ENCODE measurements around the gene TNFSF15.
"Not testable (repeated sequence)": the region's sequence is repeated elsewhere in the genome, so short reads cannot be mapped to it uniquely, and the experiment has no call there.

The TNFSF15 gene

DNA sequence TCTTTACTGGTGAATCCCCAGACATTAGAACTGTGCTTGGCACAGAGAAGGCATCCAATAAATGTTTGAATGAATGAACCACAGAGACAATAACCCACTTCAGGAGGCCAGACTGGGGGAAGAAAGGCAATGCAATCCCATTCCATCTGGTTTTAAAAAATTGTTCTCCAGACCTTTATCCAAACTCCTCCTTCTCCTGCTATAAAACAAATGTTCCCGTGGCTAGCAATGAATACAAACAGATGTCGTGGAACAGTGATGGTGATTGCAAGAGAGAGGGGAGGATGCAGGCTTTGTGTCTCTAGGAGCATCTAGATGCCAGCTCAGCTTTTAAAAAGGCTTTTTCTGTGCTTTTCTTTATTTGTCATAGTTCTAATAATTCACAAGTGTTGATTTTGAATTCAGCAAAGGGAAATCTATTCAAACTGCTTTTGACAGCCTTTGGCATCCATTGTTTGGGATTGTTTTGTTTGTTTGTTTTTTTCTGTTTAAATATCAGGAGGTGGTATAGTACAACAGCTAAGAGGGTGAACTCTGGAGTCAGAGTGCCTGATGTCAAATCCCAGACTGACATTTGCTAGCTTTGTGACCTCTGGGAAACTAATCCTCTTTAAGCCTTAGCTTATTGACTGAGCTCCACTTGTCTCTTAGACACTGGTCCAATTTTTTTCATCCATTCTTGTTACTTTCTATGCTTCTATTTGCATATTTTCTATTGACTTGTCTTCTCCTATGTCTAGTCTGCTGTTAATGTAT, 59.1 kb downstream of the TNFSF15 start:
- no peak for DNase-seq (ENCODE audit: low read depth)

DNA sequence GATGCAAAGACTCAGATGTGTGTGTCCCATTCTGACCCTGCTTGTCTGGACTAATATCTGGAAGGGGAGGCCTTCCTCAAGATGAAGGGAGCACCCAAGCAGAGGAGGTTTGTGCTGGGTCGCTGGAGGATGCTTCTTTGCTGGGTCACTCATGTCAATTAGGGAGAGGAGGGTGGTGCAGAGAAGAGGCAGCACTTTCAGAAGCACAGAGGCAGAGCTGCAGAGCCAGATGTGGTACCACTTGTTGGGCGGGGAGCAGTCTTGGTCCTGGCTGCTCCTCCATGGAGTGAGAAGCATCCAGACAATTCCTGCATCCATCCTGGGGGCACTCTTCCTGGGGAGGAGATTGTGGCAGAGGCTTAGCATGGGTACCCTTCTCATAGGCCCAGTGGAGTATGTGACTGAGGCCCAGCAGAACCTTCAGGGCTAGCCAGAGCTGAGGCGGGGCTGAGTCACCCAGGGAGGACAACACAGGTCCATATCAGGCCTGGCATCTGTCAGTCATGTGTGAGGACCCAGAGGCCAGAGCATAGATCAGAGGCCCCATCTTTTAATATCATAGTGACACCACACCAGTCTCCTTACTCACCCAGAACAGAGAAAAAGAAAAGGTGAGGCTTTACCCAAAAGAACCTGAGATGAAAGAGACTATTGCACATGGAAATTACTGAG, 59.8 kb downstream of the TNFSF15 start:
- DNase-seq (ENCODE audit: low read depth), result no peak

DNA sequence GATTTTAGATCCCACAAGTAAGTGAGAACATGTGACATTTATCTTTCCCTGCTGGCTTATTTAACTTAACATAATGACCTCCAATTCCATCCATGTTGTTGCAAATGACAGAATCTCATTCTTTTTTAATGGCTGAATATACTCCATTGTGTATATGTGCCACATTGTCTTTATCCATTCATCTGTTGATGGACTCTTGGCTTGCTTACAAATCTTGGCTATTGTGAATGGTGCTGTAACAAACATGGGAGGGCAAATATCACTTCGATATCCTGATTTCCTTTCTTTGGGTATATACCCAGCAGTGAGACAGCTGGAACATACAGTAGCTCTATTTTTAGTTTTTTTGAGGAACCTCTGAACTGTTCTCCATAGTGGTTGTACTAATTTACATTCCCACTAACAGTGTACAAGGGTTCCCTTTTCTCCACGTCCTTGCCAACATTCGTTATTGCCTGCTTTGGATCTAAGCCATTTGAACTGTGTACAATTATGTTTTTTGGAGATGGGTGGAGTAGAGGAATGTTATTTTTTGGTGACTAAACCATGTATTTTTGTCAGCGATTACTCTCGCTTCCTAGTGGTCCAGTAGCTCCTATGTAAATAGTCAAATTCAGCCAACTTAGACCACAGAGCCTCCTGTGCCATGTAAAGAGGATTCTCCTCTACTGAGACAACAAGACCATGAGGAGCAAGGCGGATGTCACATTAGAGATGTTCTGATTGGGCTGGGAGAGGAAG, 60.6 kb downstream of the TNFSF15 start:
- no peak for DNase-seq (ENCODE audit: low read depth)

DNA sequence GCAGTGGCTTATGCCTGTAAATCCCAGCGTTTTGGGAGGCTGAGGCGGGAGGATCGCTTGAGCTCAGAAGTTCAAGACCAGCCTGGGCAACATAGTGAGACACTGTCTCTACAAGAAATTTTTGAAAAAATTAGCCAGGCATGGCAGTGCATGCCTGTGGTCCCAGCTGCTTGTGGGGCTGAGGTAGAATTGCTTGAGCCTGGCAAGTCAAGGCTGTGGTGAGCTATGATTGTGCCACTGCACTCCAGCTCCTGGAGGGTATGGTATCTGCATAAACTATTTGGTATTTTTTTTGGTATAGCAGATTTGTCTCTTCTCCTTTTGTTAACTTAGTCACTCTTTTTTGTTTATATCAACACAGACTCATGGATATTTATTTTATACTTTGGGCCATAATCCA, 62.4 kb downstream of the TNFSF15 start:
- DNase-seq (ENCODE audit: low read depth), result no peak

DNA sequence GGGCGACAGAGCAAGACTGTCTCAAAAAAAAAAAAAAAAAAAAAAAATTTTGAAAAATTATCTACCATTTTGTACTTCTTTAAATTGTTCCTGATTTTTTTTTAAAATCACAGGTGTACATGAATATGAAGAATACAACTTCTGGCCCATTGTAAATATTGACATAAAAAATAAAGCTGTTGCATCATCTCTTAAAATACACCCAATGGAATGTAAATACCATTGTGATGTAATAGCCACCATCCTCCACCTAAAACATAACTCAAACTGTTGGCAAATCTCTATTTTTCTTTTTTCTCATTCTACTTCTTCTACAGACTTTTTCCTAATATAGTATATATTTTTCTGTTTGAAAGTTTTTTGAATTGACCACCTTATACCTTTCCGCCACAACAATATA, 62.9 kb downstream of the TNFSF15 start:
- no peak for DNase-seq (ENCODE audit: low read depth)

DNA sequence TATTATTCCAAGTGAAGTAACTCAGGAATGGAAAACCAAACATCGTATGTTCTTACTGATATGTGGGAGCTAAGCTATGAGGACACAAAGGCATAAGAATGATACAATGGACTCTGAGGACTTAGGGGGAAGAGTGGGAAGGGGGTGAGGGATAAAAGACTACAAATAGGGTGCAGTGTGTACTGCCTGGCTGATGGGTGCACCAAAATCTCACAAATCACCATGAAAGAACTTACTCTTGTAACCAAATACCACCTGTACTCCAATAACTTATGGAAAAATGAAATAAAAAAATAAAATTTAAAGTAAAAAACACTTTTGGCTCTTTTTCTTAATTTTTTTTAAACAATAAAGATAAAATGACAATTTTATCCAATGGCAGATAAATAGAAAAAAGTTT, 64.3 kb downstream of the TNFSF15 start:
- DNase-seq (ENCODE audit: low read depth), result not testable (repeated sequence)

DNA sequence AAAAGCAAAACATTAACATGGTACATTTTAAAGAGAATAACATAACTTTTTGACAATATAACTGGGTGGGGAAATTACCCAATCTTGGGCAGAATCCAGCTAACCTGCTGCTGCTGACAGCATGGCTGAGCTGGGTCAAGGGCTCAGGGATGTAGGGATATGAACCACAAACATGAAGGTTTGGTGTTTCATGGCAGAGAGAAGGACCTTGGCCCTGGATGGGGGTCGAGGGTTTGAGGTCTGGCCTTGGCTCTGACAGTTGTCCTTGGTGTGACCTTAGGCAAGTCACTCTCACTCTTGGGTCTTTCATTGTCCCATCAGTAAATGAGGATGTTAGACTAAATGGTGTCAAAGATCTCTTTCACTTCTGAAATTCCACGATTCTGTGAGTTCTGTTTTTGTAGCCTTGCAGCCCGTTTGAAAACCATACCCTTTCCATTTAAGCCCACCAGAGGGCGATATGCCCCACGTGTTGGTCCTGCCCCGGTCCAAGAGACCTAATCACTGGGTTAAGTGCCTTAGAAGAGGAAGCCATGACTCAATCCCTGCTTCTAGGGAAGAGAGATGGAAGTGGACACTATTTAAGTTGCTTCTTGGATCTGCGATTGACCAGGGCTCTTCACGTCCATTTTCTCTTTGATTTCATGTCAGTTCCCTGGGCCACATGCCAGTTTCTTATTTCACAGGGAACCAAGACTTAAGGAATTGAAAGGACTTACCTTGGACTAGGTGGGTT, 67.1 kb downstream of the TNFSF15 start:
- peak; percentile 35 for DNase-seq (ENCODE audit: low read depth)

DNA sequence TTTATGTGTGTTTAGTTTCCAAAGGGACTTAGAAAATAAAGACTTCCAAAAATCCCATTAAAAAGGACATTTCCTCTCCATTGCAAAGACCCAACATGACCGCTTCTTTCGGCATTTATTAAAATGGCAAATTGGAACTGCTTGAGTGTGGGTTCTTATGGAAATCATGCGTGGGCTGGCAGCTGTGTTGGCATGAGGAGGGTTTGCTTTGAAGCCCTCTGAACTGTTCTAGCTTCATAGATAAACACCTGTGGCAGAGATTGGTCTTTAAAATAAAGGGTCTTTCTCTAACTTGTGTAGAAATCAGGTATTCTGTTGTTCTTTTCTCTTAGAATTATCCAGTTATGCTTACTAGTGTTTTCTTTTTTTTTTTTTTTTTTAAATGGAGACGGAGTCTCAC, 68.0 kb downstream of the TNFSF15 start:
- DNase-seq (ENCODE audit: low read depth), result no peak

DNA sequence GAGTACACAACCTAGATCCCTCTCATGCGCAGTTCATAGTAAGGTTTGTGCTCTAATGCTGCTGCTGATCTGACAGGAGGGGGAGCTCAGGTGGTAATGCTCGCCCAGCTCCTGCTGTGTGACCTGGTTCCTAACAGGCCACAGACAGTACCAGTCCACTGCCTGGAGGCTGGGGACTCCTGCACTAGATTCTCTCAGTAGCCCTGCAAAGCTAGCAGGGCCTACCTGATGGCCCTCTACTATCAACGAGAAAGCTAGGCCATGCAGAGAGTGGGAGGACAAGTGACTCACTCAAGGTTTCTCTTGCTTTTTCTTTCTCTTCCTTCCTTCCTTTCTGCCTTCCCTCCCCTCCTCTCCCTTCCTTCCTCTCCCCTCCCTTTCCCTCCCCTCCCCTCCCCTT, 68.7 kb downstream of the TNFSF15 start:
- DNase-seq (ENCODE audit: low read depth), result no peak

DNA sequence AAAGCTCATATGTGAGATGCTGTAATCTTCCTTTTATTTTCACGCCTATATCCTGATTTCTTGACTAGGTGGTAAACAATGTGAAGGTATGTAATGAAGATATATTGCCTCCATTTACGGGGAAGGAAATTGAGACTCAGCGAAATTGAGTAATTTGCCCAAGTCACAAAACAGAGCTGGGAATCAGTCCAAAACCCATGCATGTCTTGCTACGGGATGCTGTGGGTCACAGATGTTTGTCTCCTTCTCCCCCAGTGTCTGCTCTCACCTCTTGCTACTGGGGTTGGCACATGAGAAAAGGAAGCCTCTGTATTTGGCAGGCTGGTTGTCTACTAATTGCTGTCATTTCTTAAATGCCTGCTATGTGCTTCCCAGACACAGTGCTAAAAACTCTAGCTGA, 70.1 kb downstream of the TNFSF15 start:
- DNase-seq (ENCODE audit: low read depth), result no peak

DNA sequence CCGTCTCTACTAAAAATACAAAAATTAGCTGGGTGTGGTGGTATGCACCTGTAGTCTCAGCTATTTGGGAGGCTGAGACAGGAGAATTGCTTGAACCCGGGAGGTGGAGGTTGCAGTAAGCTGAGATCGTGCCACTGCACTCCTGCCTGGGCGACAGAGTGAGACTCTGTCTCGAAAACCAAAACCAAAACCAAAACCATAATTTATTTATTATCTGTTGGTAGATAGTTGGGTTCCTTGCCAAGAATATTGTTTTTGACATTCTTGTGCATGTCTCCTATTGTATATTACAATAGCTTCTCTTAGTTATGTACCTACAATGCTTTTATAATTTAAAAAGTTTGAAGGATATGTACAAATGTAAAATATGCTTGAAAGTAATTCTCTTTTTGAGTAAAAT, 70.7 kb downstream of the TNFSF15 start:
- not testable (repeated sequence) for DNase-seq (ENCODE audit: low read depth)

Data from stimulated activated CD8-positive, alpha-beta memory T cell treated with anti-CD3 and anti-CD28 coated beads, Interleukin-15, amount 100 ng/mL, for 1 hour (primary cell).